Measurements from ENCODE around the gene HMGB4. TPM values are rescaled to one million over a fixed set of nuclear protein-coding genes. Genes with fewer than 3 reads are reported as not detected.

Gene HMGB4
- total RNA-seq, 1 donor from 2014 or later = not detected

GRCh38 chr1:33824321-33824720 lies 39.6 kb upstream of the HMGB4 start:
- Mint-ChIP-seq H3K4me1 (ENCODE audit: unreplicated experiment) (no peaks in the 10 kb centered on the region), H3K4me3 (no peak overlapping the region), H3K36me3 (no peaks in the 10 kb centered on the region), H3K27ac (no peak overlapping the region), H3K9me3 (peaks cover 3% of the 10 kb centered on the region), H3K27me3 (peaks cover 10% of the 10 kb centered on the region)
- DNase-seq (ENCODE audit: extremely low spot score, unreplicated experiment) = no peak
- TF ChIP-seq CTCF (conservative IDR thresholded peaks at IDR 0.05) = no peak

- DNase-seq (ENCODE audit: extremely low spot score, unreplicated experiment) = no peak
- Mint-ChIP-seq H3K27me3 (peaks cover 10% of the 10 kb centered on the region), H3K4me1 (ENCODE audit: unreplicated experiment) (no peaks in the 10 kb centered on the region), H3K27ac (no peak overlapping the region), H3K4me3 (no peak overlapping the region), H3K9me3 (peaks cover 3% of the 10 kb centered on the region), H3K36me3 (no peaks in the 10 kb centered on the region)
- no peak for TF ChIP-seq CTCF (conservative IDR thresholded peaks at IDR 0.05)
These were observed 38.9 kb upstream of the HMGB4 start for GRCh38 chr1:33824971-33825370.

GRCh38 chr1:33825506-33825905 lies 38.4 kb upstream of the HMGB4 start:
- no peak overlapping the region for H3K27ac Mint-ChIP-seq
- H3K4me1 Mint-ChIP-seq (ENCODE audit: unreplicated experiment) = no peaks in the 10 kb centered on the region
- H3K9me3 Mint-ChIP-seq = peaks cover 3% of the 10 kb centered on the region

GRCh38 chr1:33826311-33826710 lies 37.6 kb upstream of the HMGB4 start:
- H3K27me3 Mint-ChIP-seq = peaks cover 10% of the 10 kb centered on the region
- no peak overlapping the region for H3K4me3 Mint-ChIP-seq
- H3K9me3 Mint-ChIP-seq = peaks cover 3% of the 10 kb centered on the region
- TF ChIP-seq CTCF (conservative IDR thresholded peaks at IDR 0.05) = no peak
- H3K27ac Mint-ChIP-seq = no peak overlapping the region
- H3K36me3 Mint-ChIP-seq = no peaks in the 10 kb centered on the region
- no peak for DNase-seq (ENCODE audit: extremely low spot score, unreplicated experiment)
- no peaks in the 10 kb centered on the region for H3K4me1 Mint-ChIP-seq (ENCODE audit: unreplicated experiment)

More at GRCh38 chr1:33825506-33825905, 38.4 kb upstream of the HMGB4 start:
- Mint-ChIP-seq H3K36me3 (no peaks in the 10 kb centered on the region), H3K27me3 (peaks cover 10% of the 10 kb centered on the region), H3K4me3 (no peak overlapping the region)
- no peak for DNase-seq (ENCODE audit: extremely low spot score, unreplicated experiment)
- no peak for TF ChIP-seq CTCF (conservative IDR thresholded peaks at IDR 0.05)

GRCh38 chr1:33826711-33827110 lies 37.2 kb upstream of the HMGB4 start:
- DNase-seq (ENCODE audit: extremely low spot score, unreplicated experiment) = no peak
- Mint-ChIP-seq H3K4me3 (no peak overlapping the region), H3K27me3 (peaks cover 10% of the 10 kb centered on the region)

More at GRCh38 chr1:33826711-33827110, 37.2 kb upstream of the HMGB4 start:
- no peak for TF ChIP-seq CTCF (conservative IDR thresholded peaks at IDR 0.05)
- H3K9me3 Mint-ChIP-seq = peaks cover 3% of the 10 kb centered on the region
- H3K36me3 Mint-ChIP-seq = no peaks in the 10 kb centered on the region
- no peaks in the 10 kb centered on the region for H3K4me1 Mint-ChIP-seq (ENCODE audit: unreplicated experiment)
- H3K27ac Mint-ChIP-seq = no peak overlapping the region
